Activated T-helper 2 cell treated with anti-CD3 and anti-CD28 coated beads, Interferon-gamma antibody, Interleukin-2, Interleukin-4, amounts not matched to agents 10 μg/mL and 5 μg/mL and 100 μg/mL, durations not matched to agents 14 hours and 24 hours and 36 hours (primary cell): ENCODE results near the gene PLA2G1B. TPM values are rescaled to one million over a fixed set of nuclear protein-coding genes. Genes with fewer than 3 reads are reported as not detected.
"Not testable (repeated sequence)": the region's sequence is repeated elsewhere in the genome, so short reads cannot be mapped to it uniquely, and the experiment has no call there.

Experiments used
- DNase-seq: peaks from one replicate; pipeline ENCODE4 v3.0.0; 2021; ENCODE audit warnings: low spot score
- H3K27ac Mint-ChIP-seq: one replicate; pipeline ENCODE4 v1.8.0; 2021; ENCODE audit warnings: mixed read lengths
- H3K27me3 Mint-ChIP-seq: one replicate; pipeline ENCODE4 v1.8.0; 2021; ENCODE audit warnings: low read depth, mixed read lengths
- H3K36me3 Mint-ChIP-seq: one replicate; pipeline ENCODE4 v1.8.0; 2021; ENCODE audit warnings: low read depth, mixed read lengths
- H3K4me1 Mint-ChIP-seq: one replicate; pipeline ENCODE4 v1.8.0; 2021; ENCODE audit warnings: low read depth, mixed read lengths
- H3K4me3 Mint-ChIP-seq: one replicate; pipeline ENCODE4 v1.8.0; 2021; ENCODE audit warnings: low read depth, mild to moderate bottlenecking, moderate library complexity, mixed read lengths
- H3K9me3 Mint-ChIP-seq: one replicate; pipeline ENCODE4 v1.8.0; 2021; ENCODE audit warnings: mixed read lengths
- intact Hi-C: fragments of 100-400 bp; cut with micrococcal nuclease; formaldehyde crosslinking; loops from one replicate; pipeline ENCODE4 v1.15.1; 2023
- total RNA-seq: library from RNA; stranded (reverse); gene quantifications from 2 replicates; pipeline ENCODE4 v1.2.3, GENCODE V29; 2022

Gene PLA2G1B
- total RNA-seq, 1 donor from 2014 or later = not detected

DNA sequence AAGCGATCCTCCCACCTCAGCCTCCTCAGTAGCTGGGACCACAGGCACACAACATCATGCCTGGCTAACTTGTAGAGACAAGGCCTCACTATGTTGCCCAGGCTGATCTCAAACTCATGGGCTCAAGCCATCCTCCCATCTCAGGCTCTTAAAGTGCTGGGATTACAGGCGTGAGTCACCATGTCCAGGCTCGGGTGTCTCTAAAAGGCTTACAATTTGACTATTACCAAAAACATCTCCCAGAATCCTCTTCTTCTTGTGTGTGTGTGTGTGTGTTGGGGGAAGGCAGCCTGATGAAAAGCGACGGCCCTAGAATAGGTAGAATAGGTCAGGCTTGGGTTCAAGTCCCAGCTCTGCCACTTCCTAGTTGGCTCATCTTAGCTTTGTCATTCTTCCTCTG, 24.5 kb upstream of the PLA2G1B start:
- Mint-ChIP-seq H3K9me3 (no peaks in the 10 kb centered on the region), H3K27me3 (peaks cover 2% of the 10 kb centered on the region), H3K27ac (no peak overlapping the region), H3K4me3 (no peak overlapping the region), H3K36me3 (no peaks in the 10 kb centered on the region), H3K4me1 (peaks cover 3% of the 10 kb centered on the region)
- intact Hi-C loops = no loop called here
- DNase-seq = no peak

GRCh38 chr12:120350576-120351350, 23.2 kb upstream of the PLA2G1B start:
- H3K4me1 Mint-ChIP-seq = no peaks in the 10 kb centered on the region
- peaks cover 2% of the 10 kb centered on the region for H3K27me3 Mint-ChIP-seq
- intact Hi-C loops = no loop called here
- H3K4me3 Mint-ChIP-seq = no peak overlapping the region
- no peaks in the 10 kb centered on the region for H3K36me3 Mint-ChIP-seq
- DNase-seq = no peak
- H3K9me3 Mint-ChIP-seq = no peaks in the 10 kb centered on the region
- H3K27ac Mint-ChIP-seq = no peak overlapping the region

GRCh38 chr12:120347766-120348165, 20.2 kb upstream of the PLA2G1B start:
- Mint-ChIP-seq H3K27me3 (no peaks in the 10 kb centered on the region), H3K27ac (no peak overlapping the region), H3K36me3 (no peaks in the 10 kb centered on the region), H3K4me1 (no peaks in the 10 kb centered on the region), H3K4me3 (no peak overlapping the region), H3K9me3 (no peaks in the 10 kb centered on the region)
- DNase-seq = no peak
- intact Hi-C loops = no loop called here

- Mint-ChIP-seq H3K27ac (no peak overlapping the region), H3K4me3 (no peak overlapping the region), H3K9me3 (no peaks in the 10 kb centered on the region), H3K36me3 (no peaks in the 10 kb centered on the region), H3K4me1 (no peaks in the 10 kb centered on the region), H3K27me3 (no peaks in the 10 kb centered on the region)
- intact Hi-C loops = no loop called here
- DNase-seq = no peak
These were observed 19.1 kb upstream of the PLA2G1B start for GRCh38 chr12:120346681-120347080.

- Mint-ChIP-seq H3K36me3 (no peaks in the 10 kb centered on the region), H3K4me1 (no peaks in the 10 kb centered on the region), H3K27me3 (no peaks in the 10 kb centered on the region), H3K9me3 (no peaks in the 10 kb centered on the region), H3K4me3 (no peak overlapping the region), H3K27ac (no peak overlapping the region)
- intact Hi-C loops = no loop called here
- DNase-seq = no peak
These were observed 18.5 kb upstream of the PLA2G1B start for GRCh38 chr12:120346031-120346430.

DNA sequence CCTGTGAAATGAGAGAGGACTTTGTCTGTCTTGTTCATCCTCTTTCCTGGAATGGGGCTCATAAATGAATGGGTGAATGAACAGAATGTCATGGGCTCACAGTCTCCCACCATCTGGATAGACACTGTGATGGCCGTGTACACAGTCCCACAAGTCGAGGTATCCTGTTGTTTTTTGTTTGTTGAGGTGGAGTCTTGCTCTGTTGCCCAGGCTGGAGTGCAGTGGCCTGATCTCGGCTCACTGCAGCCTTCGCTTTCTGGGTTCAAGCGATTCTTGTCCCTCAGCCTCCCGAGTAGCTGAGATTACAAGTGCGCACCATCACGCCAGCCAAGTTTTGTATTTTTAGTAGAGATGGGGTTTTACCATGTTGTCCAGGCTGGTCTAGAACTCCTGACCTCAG, 16.1 kb upstream of the PLA2G1B start:
- no peak overlapping the region for H3K4me3 Mint-ChIP-seq
- H3K36me3 Mint-ChIP-seq = no peaks in the 10 kb centered on the region
- DNase-seq = no peak
- no peaks in the 10 kb centered on the region for H3K4me1 Mint-ChIP-seq
- peaks cover 1% of the 10 kb centered on the region for H3K9me3 Mint-ChIP-seq
- no peak overlapping the region for H3K27ac Mint-ChIP-seq
- intact Hi-C loops = no loop called here
- H3K27me3 Mint-ChIP-seq = peaks cover 1% of the 10 kb centered on the region

DNA sequence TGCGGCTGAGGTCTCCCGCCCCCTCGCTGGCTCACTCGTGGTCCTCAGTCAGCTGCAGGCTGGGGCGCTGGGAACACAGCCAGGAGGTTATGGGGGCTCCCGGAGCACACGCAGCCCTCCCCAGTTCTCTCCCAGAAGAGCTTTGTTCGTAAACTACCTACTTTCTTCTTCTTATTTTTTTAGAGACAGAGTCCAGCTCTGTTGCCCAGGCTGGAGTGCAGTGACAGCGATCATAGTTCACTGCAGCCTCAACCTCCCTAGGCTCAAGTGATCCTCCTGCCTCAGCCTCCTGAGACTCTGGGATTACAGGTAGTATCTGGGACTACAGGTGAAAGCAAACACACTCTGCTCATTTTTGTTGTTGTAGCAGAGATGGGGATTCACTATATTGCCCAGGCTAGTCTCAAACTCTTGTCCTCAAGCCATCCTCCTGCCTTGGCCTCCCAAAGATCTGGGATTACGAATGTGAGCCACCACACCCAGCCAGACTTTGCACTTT, 15.5 kb upstream of the PLA2G1B start:
- no peaks in the 10 kb centered on the region for H3K4me1 Mint-ChIP-seq
- peaks cover 2% of the 10 kb centered on the region for H3K27me3 Mint-ChIP-seq
- peaks cover 6% of the 10 kb centered on the region for H3K9me3 Mint-ChIP-seq
- no peak overlapping the region for H3K27ac Mint-ChIP-seq
- DNase-seq = no peak
- no peak overlapping the region for H3K4me3 Mint-ChIP-seq
- H3K36me3 Mint-ChIP-seq = no peaks in the 10 kb centered on the region
- intact Hi-C loops = no loop called here

- DNase-seq = no peak
- H3K9me3 Mint-ChIP-seq = peaks cover 13% of the 10 kb centered on the region
- intact Hi-C loops = no loop called here
- peaks cover 7% of the 10 kb centered on the region for H3K27me3 Mint-ChIP-seq
- H3K36me3 Mint-ChIP-seq = peaks cover 5% of the 10 kb centered on the region
- no peak overlapping the region for H3K27ac Mint-ChIP-seq
- no peak overlapping the region for H3K4me3 Mint-ChIP-seq
- H3K4me1 Mint-ChIP-seq = no peaks in the 10 kb centered on the region
These were observed 14.8 kb upstream of the PLA2G1B start for GRCh38 chr12:120342175-120343038.

DNA sequence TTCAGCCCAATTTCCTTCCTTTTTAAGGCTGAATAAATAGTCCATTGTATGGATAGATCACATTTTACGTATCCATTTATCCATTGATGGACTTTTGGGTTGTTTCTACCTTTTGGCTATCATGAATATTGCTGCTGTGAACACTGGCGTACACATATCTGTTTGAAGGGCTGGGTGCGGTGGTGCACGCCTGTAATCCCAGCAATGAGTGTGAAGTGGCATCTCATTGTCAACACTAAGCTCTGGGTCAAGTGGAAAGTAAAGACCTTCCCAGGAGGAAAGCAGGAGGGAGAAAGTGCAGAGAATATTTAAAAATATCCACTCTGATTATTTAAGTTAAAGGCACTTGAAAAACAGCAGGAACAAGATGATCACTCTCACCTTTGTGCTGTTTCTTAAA, 11.7 kb upstream of the PLA2G1B start:
- Mint-ChIP-seq H3K27me3 (peaks cover 7% of the 10 kb centered on the region), H3K4me3 (no peak overlapping the region), H3K36me3 (peaks cover 6% of the 10 kb centered on the region), H3K9me3 (peaks cover 26% of the 10 kb centered on the region), H3K27ac (no peak overlapping the region), H3K4me1 (no peaks in the 10 kb centered on the region)
- intact Hi-C loops = no loop called here
- DNase-seq = no peak

DNA sequence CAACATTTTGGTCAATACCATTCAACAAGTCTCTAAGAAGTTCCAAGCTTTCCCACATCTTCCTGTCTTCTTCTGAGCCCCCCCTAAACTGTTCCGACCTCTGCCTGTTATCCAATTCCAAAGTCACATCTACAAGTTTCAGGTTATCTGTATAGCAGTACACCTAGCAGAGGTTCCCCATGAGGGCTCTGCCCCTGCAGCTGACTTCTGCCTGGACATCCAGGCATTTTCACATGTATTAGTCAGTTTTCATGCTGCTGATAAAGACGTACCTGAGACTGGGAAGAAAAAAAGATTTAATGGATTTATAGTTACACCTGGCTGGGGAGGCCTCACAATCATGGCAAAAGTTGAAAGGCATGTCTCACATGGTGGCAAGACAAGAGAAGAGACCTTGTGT, 10.2 kb upstream of the PLA2G1B start:
- no peaks in the 10 kb centered on the region for H3K4me1 Mint-ChIP-seq
- H3K9me3 Mint-ChIP-seq = peaks cover 26% of the 10 kb centered on the region
- peaks cover 6% of the 10 kb centered on the region for H3K36me3 Mint-ChIP-seq
- no peak overlapping the region for H3K27ac Mint-ChIP-seq
- no peak overlapping the region for H3K4me3 Mint-ChIP-seq
- intact Hi-C loops = no loop called here
- peaks cover 7% of the 10 kb centered on the region for H3K27me3 Mint-ChIP-seq
- no peak for DNase-seq

DNA sequence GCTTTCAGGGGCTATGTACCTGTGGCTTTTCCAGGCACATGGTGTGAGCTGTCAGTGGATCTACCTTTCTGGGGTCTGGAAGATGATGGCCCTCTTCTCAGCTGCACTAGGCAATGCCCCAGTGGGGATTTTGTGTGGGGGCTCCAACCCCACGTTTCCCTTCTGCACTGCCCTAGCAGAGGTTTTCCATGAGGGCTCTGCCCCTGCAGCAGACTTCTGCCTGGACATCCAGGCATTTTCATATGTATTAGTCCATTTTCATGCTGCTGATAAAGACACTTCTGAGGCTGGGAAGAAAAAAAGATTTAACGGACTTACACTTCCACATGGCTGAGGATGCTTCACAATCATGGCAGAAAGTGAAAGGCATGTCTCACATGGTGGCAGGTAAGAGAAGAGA, 8.8 kb upstream of the PLA2G1B start:
- not testable (repeated sequence) for H3K4me3 Mint-ChIP-seq, H3K27ac Mint-ChIP-seq, H3K36me3 Mint-ChIP-seq

GRCh38 chr12:120335447-120335846, 7.9 kb upstream of the PLA2G1B start:
- H3K36me3 Mint-ChIP-seq, intact Hi-C loops, H3K4me3 Mint-ChIP-seq, DNase-seq, H3K27me3 Mint-ChIP-seq, H3K4me1 Mint-ChIP-seq, H3K27ac Mint-ChIP-seq: not testable (repeated sequence)
- peaks cover 26% of the 10 kb centered on the region for H3K9me3 Mint-ChIP-seq

More for the DNA sequence above, 8.8 kb upstream of the PLA2G1B start:
- DNase-seq, H3K4me1 Mint-ChIP-seq, H3K27me3 Mint-ChIP-seq, intact Hi-C loops: not testable (repeated sequence)
- H3K9me3 Mint-ChIP-seq = peaks cover 26% of the 10 kb centered on the region

DNA sequence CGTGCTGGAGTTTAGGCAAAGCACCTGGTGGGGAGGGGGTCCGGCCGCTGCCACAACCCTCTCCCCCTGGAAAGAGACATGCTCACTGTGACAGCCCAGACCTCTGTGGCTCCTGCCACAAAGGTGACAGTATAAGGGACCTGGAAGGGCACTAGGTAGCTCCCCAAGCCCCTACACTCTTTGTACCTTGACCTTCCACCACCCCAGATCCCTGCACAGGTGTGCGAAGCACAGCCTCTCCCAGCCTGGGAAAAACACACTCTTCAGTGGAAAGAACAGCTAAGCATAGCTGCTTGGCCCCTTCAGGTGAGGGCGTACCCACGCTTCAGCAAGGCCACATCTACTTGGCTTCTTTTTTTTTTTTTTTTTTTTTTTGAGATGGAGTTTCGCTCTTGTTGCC, 4.9 kb upstream of the PLA2G1B start:
- intact Hi-C loops = no loop called here
- DNase-seq = no peak

More for the DNA sequence above, 4.9 kb upstream of the PLA2G1B start:
- Mint-ChIP-seq H3K27me3 (no peaks in the 10 kb centered on the region), H3K4me3 (no peak overlapping the region), H3K4me1 (no peaks in the 10 kb centered on the region), H3K27ac (no peak overlapping the region), H3K9me3 (peaks cover 15% of the 10 kb centered on the region), H3K36me3 (peaks cover 2% of the 10 kb centered on the region)
